ENCODE results near the gene ANO3. TPM values are rescaled to one million over a fixed set of nuclear protein-coding genes. Genes with fewer than 3 reads are reported as not detected.
"Not testable (repeated sequence)": the region's sequence is repeated elsewhere in the genome, so short reads cannot be mapped to it uniquely, and the experiment has no call there.

The ANO3 gene
- total RNA-seq, 2 experiments from 2014 or later = not detected

DNA sequence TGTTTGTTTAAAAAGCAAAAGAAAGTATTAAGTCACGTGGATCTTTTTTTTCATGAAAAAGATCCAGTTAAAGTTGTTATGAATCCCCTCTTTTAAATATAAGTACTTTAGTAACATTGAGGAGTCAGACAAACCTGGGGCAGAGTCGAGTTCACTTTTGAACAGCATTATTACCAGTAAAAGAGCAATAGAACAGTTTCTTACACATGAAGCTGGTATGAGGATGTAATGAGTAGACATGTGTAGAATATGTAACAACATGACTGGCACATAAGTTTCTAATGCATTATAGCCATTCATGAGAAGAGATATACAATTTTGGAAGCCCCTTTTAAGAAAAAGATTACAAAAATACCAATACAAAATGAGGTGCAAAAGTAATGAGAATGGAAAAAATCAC, 247.8 kb downstream of the ANO3 start:
- Mint-ChIP-seq H3K36me3 (ENCODE audit: low read depth) (no peaks in the 10 kb centered on the region), H3K4me3 (no peak overlapping the region), H3K27me3 (no peaks in the 10 kb centered on the region), H3K27ac (no peak overlapping the region), H3K4me1 (no peaks in the 10 kb centered on the region), H3K9me3 (peaks cover 1% of the 10 kb centered on the region)
- ChIA-PET POLR2A (no interaction called here), CTCF (no interaction called here)
- DNase-seq = no peak

DNA sequence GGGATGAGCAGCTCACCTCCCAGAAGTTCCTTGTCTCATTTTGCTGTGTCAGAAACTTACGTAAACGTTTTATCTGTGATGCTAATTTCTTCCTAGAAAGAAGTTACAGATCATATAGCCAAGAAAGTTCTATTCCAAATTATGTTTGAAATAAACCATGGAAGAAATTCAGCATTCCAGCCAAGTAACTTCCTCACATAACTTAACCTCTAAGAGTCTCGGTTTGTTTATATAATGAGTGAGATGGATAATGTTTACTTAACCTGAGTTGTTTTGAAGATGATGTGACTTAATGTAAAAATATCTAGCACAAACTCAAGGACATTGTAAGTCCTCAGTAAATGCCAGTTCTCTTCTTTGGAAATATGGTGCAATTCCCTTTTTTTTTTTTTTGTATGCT, 249.0 kb downstream of the ANO3 start:
- Mint-ChIP-seq H3K4me3 (no peak overlapping the region), H3K36me3 (ENCODE audit: low read depth) (no peaks in the 10 kb centered on the region), H3K9me3 (peaks cover 1% of the 10 kb centered on the region), H3K27ac (no peak overlapping the region), H3K4me1 (no peaks in the 10 kb centered on the region), H3K27me3 (no peaks in the 10 kb centered on the region)
- no peak for DNase-seq
- ChIA-PET CTCF (no interaction called here), POLR2A (no interaction called here)

DNA sequence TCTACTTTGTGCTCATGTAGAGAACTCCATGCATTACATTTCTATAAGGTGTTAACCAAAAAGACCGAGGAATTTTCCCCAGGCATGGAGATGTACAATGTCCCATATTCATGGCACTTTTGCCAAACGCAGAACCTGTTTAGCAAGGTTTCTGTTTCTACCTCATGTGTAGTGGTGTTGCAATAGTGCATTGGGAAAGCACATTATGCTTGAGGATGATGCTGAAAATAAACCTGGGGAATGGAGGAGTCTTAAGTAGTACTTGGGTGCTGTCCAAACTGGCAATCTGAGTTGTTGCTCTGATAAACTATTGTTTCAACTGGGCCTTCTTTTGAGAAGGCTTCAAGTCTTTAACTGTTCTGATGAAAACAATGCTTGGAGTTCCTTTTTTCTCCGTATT, 251.6 kb downstream of the ANO3 start:
- Mint-ChIP-seq H3K27me3 (no peaks in the 10 kb centered on the region), H3K36me3 (ENCODE audit: low read depth) (no peaks in the 10 kb centered on the region), H3K4me3 (no peak overlapping the region), H3K9me3 (peaks cover 1% of the 10 kb centered on the region), H3K4me1 (no peaks in the 10 kb centered on the region), H3K27ac (no peak overlapping the region)
- POLR2A ChIA-PET = no interaction called here
- DNase-seq = no peak
- CTCF ChIA-PET = no interaction called here

DNA sequence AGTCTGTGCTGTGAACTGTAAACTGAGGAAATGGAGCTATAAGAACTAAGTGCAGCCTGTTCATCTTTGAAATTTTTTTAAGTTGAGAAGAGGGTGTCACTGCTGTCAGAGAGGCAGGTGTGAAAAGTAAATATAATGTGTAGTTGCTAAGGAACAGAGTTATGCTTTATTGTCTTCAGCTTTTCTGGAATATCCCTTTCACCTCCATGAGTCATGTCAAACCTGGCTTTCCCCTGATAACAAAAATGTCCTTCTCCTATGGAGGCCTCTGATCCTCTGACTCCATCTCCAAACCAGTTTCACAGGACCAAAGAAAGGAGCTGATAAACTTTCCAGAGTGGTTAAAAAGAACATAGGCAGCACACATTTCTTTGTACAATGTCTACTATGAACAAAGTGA, 252.9 kb downstream of the ANO3 start:
- ChIA-PET CTCF (no interaction called here), POLR2A (no interaction called here)
- DNase-seq = no peak
- no peaks in the 10 kb centered on the region for H3K4me1 Mint-ChIP-seq
- H3K27ac Mint-ChIP-seq = no peak overlapping the region
- no peaks in the 10 kb centered on the region for H3K36me3 Mint-ChIP-seq (ENCODE audit: low read depth)
- no peak overlapping the region for H3K4me3 Mint-ChIP-seq
- no peaks in the 10 kb centered on the region for H3K27me3 Mint-ChIP-seq
- H3K9me3 Mint-ChIP-seq = peaks cover 6% of the 10 kb centered on the region

DNA sequence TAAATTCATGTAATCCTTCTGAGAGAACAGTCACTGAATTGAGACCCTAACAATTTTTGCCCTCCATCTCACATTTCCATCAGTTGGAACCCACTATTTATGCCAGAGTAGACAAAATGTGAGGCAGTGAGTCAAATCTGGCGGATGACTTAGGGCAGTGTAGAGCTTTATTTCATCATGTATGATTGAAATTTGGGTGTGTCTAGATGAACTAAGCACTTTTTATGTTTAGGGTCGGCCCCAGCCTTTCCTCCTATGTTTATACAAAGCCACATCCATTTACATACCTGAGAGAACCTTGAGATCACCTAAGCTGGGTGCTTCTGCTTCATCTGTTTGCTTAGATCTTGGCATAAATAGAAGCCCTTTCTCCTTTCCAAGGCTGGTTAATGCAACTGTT, 255.1 kb downstream of the ANO3 start:
- POLR2A ChIA-PET = no interaction called here

DNA sequence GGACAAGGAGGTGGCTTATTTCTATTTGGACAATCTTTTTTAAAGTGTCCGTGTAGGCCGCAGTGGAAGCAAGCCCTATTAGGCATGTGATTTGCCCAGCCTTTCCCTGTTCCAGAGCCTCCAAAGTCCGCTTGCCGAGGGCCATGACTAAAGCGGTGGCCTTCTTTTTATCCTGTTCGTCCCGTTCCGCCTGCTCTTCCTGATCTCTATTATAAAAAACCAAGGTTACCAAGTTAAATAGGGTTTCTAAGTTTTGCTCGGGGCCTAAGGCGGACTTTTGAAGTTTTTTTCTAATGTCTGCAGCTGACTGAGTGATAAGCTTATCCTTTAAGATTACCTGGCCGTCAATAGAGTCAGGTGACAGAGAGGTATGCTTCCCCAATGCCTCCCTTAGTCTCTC, 261.8 kb downstream of the ANO3 start:
- peaks cover 24% of the 10 kb centered on the region for H3K9me3 Mint-ChIP-seq
- no peaks in the 10 kb centered on the region for H3K36me3 Mint-ChIP-seq (ENCODE audit: low read depth)
- ChIA-PET CTCF (no interaction called here), POLR2A (no interaction called here)
- H3K4me1 Mint-ChIP-seq = no peaks in the 10 kb centered on the region
- DNase-seq = no peak
- no peaks in the 10 kb centered on the region for H3K27me3 Mint-ChIP-seq
- H3K4me3 Mint-ChIP-seq = no peak overlapping the region
- no peak overlapping the region for H3K27ac Mint-ChIP-seq

More for the DNA sequence above, 255.1 kb downstream of the ANO3 start:
- no peaks in the 10 kb centered on the region for H3K27me3 Mint-ChIP-seq
- CTCF ChIA-PET = no interaction called here
- no peak overlapping the region for H3K4me3 Mint-ChIP-seq
- H3K9me3 Mint-ChIP-seq = peaks cover 17% of the 10 kb centered on the region
- no peaks in the 10 kb centered on the region for H3K36me3 Mint-ChIP-seq (ENCODE audit: low read depth)
- DNase-seq = no peak
- no peak overlapping the region for H3K27ac Mint-ChIP-seq
- no peaks in the 10 kb centered on the region for H3K4me1 Mint-ChIP-seq

DNA sequence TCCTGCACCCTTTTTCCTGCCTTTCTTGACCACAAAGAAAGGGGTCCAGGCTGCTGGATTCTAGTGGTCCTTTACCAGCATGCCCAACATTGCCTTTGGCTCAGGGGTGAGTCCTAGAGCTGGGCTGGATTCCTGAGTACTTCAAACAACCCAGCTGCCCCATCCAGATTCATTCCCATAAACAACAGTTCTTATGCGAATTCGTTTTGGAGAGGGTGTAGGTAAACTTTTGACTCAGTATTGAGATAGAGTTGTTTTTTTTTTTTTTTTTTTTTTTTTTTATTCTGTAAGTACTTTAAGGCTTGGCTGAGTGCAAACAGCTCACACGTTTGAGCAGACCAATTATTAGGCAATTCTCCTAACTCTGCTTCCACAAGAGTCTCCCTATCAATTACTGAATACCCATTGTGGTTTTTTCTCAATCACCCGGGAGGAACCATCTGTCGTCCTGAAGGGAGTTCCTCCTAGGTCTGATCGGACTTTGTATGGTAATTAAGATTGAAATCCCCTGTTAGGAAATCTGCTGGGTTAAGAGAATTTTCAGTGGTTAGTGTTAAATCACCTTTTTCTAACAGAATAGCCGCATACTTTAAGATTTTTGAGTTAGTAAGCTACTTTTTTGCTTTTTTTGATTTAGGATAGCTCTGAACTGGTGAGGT, 263.4 kb downstream of the ANO3 start:
- H3K27me3 Mint-ChIP-seq; H3K27ac Mint-ChIP-seq; H3K4me1 Mint-ChIP-seq; H3K36me3 Mint-ChIP-seq (ENCODE audit: low read depth); H3K4me3 Mint-ChIP-seq; CTCF ChIA-PET; POLR2A ChIA-PET; DNase-seq: not testable (repeated sequence)
- peaks cover 17% of the 10 kb centered on the region for H3K9me3 Mint-ChIP-seq

DNA sequence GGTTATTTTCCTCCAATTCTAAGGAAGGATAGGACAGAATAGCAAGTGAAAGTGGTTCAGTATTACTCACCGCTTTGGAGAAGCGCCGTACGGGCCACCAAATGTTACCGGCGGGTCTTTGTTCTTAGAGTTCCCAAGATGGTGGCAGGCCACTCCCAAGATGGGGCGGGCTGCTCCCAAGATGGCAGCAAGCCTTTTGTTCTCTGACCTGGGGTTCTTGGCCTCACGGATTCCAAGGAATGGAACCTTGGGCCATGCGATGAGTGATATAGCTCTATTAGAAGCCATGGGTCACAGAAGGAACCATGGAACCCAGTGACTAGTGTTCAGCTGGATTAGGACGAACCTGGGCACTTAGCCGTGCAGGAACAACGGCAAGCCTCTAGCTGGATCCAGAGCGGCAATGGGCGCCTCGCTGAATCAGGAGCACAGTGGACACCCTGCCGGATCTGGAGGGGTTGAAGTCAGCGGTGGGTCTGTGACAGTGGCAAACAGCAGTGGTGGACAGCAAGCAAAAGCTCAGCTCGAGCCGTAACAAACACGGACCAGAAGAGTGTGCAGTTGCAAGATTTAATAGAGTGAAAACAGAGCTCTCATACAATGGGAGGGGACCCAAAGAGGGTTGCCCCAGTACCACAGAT, 265.2 kb downstream of the ANO3 start:
- H3K4me1 Mint-ChIP-seq; POLR2A ChIA-PET; H3K36me3 Mint-ChIP-seq (ENCODE audit: low read depth); H3K27ac Mint-ChIP-seq; DNase-seq; H3K27me3 Mint-ChIP-seq; H3K4me3 Mint-ChIP-seq; CTCF ChIA-PET: not testable (repeated sequence)
- peaks cover 11% of the 10 kb centered on the region for H3K9me3 Mint-ChIP-seq

DNA sequence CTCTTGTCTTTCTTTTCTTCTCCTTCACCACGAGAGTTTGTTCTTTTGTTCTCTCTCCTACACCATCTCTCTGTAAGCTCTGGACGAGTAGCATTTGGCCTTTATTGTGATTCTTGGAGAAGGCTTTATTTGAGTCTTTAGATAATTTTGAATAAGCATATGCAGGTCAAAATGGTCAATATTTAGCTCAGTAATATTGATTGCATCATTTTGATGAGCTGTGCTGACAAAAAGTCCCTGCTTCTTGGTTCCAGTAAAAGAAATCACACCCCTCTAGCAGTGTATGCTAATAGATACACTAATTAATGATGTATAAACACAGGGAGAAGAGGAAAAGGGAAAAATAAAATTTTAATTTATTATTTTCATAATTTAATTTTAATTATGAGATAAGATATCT, 266.0 kb downstream of the ANO3 start:
- POLR2A ChIA-PET = no interaction called here
- no peaks in the 10 kb centered on the region for H3K36me3 Mint-ChIP-seq (ENCODE audit: low read depth)
- DNase-seq = no peak
- CTCF ChIA-PET = no interaction called here
- no peak overlapping the region for H3K27ac Mint-ChIP-seq
- H3K27me3 Mint-ChIP-seq = no peaks in the 10 kb centered on the region
- H3K4me3 Mint-ChIP-seq = no peak overlapping the region
- peaks cover 10% of the 10 kb centered on the region for H3K9me3 Mint-ChIP-seq
- no peaks in the 10 kb centered on the region for H3K4me1 Mint-ChIP-seq

DNA sequence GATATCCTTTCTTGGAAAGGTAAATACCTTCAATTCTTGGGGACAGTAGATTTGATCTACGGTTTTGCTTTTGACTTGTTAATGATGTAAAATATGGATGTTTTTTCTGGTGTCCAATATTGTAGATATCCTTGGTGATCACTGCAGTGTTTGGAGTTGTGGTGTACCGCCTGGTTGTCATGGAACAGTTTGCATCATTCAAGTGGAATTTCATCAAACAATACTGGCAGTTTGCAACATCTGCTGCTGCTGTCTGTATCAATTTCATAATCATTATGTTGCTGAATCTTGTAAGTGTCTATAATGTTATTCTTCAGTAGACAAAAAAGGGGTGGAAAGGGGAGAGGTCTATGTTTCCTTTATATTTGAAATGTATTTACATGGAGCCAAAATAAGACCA, 267.5 kb downstream of the ANO3 start:
- CTCF ChIA-PET = no interaction called here
- POLR2A ChIA-PET = no interaction called here
- Mint-ChIP-seq H3K4me3 (no peak overlapping the region), H3K27me3 (no peaks in the 10 kb centered on the region), H3K4me1 (no peaks in the 10 kb centered on the region), H3K9me3 (peaks cover 9% of the 10 kb centered on the region), H3K36me3 (ENCODE audit: low read depth) (no peaks in the 10 kb centered on the region), H3K27ac (no peak overlapping the region)
- DNase-seq = no peak

DNA sequence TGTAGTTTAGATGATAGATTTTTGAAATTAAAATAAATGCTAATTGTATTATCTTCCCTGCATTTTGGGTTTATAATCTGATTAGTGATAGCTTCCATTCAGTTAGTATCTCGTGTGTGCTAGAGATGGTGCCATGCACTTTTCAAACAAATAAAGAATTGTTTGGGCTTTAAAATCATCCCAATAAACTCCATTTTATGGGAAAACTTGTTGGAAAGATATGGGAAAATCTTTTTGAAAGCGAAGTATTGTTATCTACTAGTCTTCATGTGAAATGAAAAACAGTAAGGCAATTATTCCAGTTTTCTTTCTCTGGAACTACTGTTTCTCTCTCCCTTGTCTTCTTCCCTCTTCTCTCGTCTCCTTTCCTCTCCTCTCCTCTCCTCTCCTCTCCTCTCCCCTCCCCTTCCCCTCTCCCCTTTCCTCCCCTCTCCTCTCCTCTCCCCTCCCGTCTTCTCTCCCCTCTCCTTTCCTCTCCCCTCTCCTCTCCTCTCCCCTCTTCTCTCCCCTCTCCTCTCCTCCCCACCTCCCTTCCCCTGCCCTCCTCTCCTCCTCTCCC, 268.0 kb downstream of the ANO3 start:
- CTCF ChIA-PET = no interaction called here
- DNase-seq = no peak
- Mint-ChIP-seq H3K27me3 (no peaks in the 10 kb centered on the region), H3K36me3 (ENCODE audit: low read depth) (no peaks in the 10 kb centered on the region), H3K4me1 (no peaks in the 10 kb centered on the region), H3K9me3 (peaks cover 9% of the 10 kb centered on the region), H3K4me3 (no peak overlapping the region), H3K27ac (no peak overlapping the region)
- POLR2A ChIA-PET = no interaction called here

DNA sequence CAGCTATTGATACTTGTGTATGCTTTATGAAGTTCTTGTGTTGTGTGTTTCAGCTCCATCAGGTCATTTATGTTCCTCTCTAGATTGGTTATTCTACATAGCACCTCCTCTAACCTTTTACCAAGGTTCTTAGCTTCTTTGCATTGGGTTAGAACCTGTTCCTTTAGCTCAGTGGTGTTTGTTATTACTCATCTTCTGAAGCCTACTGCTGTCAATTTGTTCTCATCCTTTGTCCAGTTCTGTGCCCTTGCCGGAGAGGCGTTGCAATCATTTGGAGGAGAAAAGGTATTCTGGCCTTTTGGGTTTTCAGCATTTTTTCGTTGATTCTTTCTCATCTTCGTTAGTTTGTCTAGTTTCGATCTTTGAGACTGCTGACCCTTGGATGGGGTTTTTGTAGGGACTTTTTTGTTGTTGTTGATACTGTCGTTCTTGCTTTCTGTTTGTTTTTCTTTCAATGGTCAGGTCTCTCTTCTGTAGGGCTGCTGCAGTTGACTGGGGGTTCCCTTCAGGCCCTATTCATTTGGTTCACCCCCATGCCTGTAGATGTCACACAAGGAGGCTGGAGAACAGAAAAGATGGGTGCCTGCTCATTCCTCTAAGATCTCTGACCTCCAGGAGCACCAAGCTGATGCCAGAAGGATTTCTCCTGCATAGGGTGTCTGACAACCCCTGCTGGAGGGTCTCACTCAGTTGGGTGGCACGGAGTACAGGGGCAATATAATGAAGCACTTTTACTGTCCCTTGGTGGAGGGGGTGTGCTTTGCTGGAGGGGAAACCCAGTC, 276.0 kb downstream of the ANO3 start:
- H3K9me3 Mint-ChIP-seq = peaks cover 16% of the 10 kb centered on the region
- POLR2A ChIA-PET = no interaction called here
- CTCF ChIA-PET = no interaction called here
- no peak overlapping the region for H3K4me3 Mint-ChIP-seq
- H3K4me1 Mint-ChIP-seq = no peaks in the 10 kb centered on the region
- no peaks in the 10 kb centered on the region for H3K27me3 Mint-ChIP-seq
- H3K27ac Mint-ChIP-seq = no peak overlapping the region
- no peaks in the 10 kb centered on the region for H3K36me3 Mint-ChIP-seq (ENCODE audit: low read depth)
- DNase-seq = no peak

DNA sequence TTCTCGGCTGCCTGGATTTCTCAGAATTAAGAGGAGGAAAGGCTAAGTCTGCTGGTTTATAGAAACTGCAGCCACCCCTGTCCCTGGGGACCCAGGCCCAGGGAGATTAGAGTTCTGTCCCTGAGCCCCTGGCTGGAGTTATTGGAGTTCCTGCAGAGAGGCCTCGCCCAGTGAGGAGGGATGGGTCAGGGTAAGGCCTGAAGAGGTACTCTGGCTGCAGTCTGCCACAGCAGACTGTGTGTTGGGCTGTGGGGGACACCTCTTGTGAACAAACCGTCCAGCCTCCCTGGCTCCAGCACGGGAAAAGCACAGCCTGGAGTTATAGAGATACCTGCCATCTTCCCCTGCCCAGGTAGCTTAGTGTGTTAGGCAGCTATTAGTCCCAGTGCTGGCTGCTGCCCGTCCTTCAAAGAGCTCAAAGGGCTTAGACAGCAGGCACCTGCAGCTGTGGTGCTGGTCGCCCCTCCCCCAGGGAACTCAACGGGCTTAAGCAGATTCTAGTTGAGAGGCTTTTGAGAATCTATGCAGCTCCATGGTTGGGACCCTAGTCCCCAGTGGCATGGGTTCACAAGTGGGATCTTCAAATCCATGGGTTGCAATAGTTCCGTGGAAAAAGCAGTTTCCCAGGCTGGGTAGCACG, 276.7 kb downstream of the ANO3 start:
- no peaks in the 10 kb centered on the region for H3K27me3 Mint-ChIP-seq
- CTCF ChIA-PET = no interaction called here
- DNase-seq = no peak
- POLR2A ChIA-PET = no interaction called here
- no peak overlapping the region for H3K4me3 Mint-ChIP-seq
- H3K4me1 Mint-ChIP-seq = no peaks in the 10 kb centered on the region
- H3K9me3 Mint-ChIP-seq = peaks cover 16% of the 10 kb centered on the region
- H3K27ac Mint-ChIP-seq = no peak overlapping the region
- H3K36me3 Mint-ChIP-seq (ENCODE audit: low read depth) = no peaks in the 10 kb centered on the region
